WTC11 (cell line): Measurements from ENCODE around the gene COL27A1. TPM values are rescaled to one million over a fixed set of nuclear protein-coding genes. Genes with fewer than 3 reads are reported as not detected.

Experiments used
- ATAC-seq: fragments of 200-7000 bp; cut with Tn5 transposase; 2 replicates; pipeline ENCODE4 v1.10.0; 2021; ENCODE audit warnings: mild to moderate bottlenecking, moderate library complexity
- CTCF ChIA-PET: fragments of 300-600 bp; sonication (Branson Sonifier 250); formaldehyde crosslinking; loops from one replicate; lab custom pipeline; 2021; ENCODE audit warnings: antibody characterized with exemption; lab: Charles Lee
- POLR2A ChIA-PET: fragments of 350-600 bp; sonication (Branson Sonifier 250); formaldehyde crosslinking; loops from one replicate; lab custom pipeline; 2021; ENCODE audit warnings: antibody characterized with exemption; lab: Charles Lee
- DNase-seq: peaks from one replicate; pipeline ENCODE4 v3.0.0; 2021; ENCODE audit warnings: low spot score
- H3K27ac Mint-ChIP-seq: 2 replicates; pipeline ENCODE4 v1.8.0; 2021; ENCODE audit warnings: mixed read lengths
- H3K27me3 Mint-ChIP-seq: 2 replicates; pipeline ENCODE4 v1.8.0; 2021; ENCODE audit warnings: low read depth, mild to moderate bottlenecking, moderate library complexity, mixed read lengths
- H3K36me3 Mint-ChIP-seq: 2 replicates; pipeline ENCODE4 v1.8.0; 2021; ENCODE audit warnings: mixed read lengths
- H3K4me1 Mint-ChIP-seq: 2 replicates; pipeline ENCODE4 v1.8.0; 2022; ENCODE audit warnings: mixed read lengths
- H3K4me3 Mint-ChIP-seq: 2 replicates; pipeline ENCODE4 v1.8.0; 2021; ENCODE audit warnings: mild to moderate bottlenecking, moderate library complexity, mixed read lengths
- H3K9me3 Mint-ChIP-seq: 2 replicates; pipeline ENCODE4 v1.8.0; 2021; ENCODE audit warnings: mixed read lengths
- CREB1 ChIP-seq: sonication (generic); formaldehyde crosslinking; IDR thresholded peaks from 2 replicates; pipeline ENCODE4 v1.8.0; 2023; ENCODE audit warnings: mild to moderate bottlenecking, missing genetic modification reagents
- ESRRA ChIP-seq: sonication (generic); formaldehyde crosslinking; IDR thresholded peaks from 2 replicates; pipeline ENCODE4 v1.8.1; 2022; ENCODE audit warnings: mild to moderate bottlenecking, missing genetic modification reagents, borderline replicate concordance
- ETV6 ChIP-seq: sonication (generic); formaldehyde crosslinking; IDR thresholded peaks from 2 replicates; pipeline ENCODE4 v1.8.1; 2022; ENCODE audit warnings: mild to moderate bottlenecking, missing genetic modification reagents
- IRF2 ChIP-seq: sonication (generic); formaldehyde crosslinking; IDR thresholded peaks from 2 replicates; pipeline ENCODE4 v1.8.0; 2022; ENCODE audit warnings: low read depth, missing genetic modification reagents, borderline replicate concordance
- KAT7 ChIP-seq: sonication (generic); formaldehyde crosslinking; IDR thresholded peaks from 2 replicates; pipeline ENCODE4 v1.8.1; 2023; ENCODE audit warnings: missing genetic modification reagents, mild to moderate bottlenecking, borderline replicate concordance
- MXD4 ChIP-seq: fragments of 250-450 bp; sonication (Bioruptor Pico); IDR thresholded peaks from 2 replicates; pipeline ENCODE4 v1.8.0; 2021; ENCODE audit warnings: mild to moderate bottlenecking, moderate library complexity, borderline replicate concordance
- PRRX2 ChIP-seq: fragments of 250-450 bp; sonication (Bioruptor Pico); IDR thresholded peaks from 2 replicates; pipeline ENCODE4 v1.8.0; 2021; ENCODE audit warnings: mild to moderate bottlenecking
- RELA ChIP-seq: sonication (generic); formaldehyde crosslinking; IDR thresholded peaks from 2 replicates; pipeline ENCODE4 v1.8.1; 2022; ENCODE audit warnings: missing genetic modification reagents, mild to moderate bottlenecking, borderline replicate concordance
- SMAD3 ChIP-seq: sonication (generic); formaldehyde crosslinking; IDR thresholded peaks from 2 replicates; pipeline ENCODE4 v1.8.0; 2022; ENCODE audit warnings: missing genetic modification reagents, mild to moderate bottlenecking, borderline replicate concordance
- SOX15 ChIP-seq: fragments of 250-450 bp; sonication (Bioruptor Pico); IDR thresholded peaks from 2 replicates; pipeline ENCODE4 v1.9.0; 2021; ENCODE audit warnings: mild to moderate bottlenecking
- TEAD4 ChIP-seq: sonication (generic); formaldehyde crosslinking; IDR thresholded peaks from 2 replicates; pipeline ENCODE4 v1.8.0; 2022; ENCODE audit warnings: mild to moderate bottlenecking, missing genetic modification reagents
- ZNF121 ChIP-seq: sonication (generic); formaldehyde crosslinking; IDR thresholded peaks from 2 replicates; pipeline ENCODE4 v1.8.0; 2023; ENCODE audit warnings: missing genetic modification reagents
- ZNF138 ChIP-seq: sonication (generic); formaldehyde crosslinking; conservative IDR thresholded peaks from 2 replicates; pipeline ENCODE4 v1.8.1; 2022; ENCODE audit warnings: mild to moderate bottlenecking, moderate library complexity, missing genetic modification reagents
- ZNF219 ChIP-seq: sonication (generic); formaldehyde crosslinking; IDR thresholded peaks from 2 replicates; pipeline ENCODE4 v1.8.0; 2023; ENCODE audit warnings: missing genetic modification reagents, mild to moderate bottlenecking, borderline replicate concordance
- ZNF317 ChIP-seq: sonication (generic); formaldehyde crosslinking; IDR thresholded peaks from 2 replicates; pipeline ENCODE4 v1.8.1; 2023; ENCODE audit warnings: low read depth, mild to moderate bottlenecking, moderate library complexity, missing genetic modification reagents, borderline replicate concordance
- ZNF396 ChIP-seq: fragments of 250-450 bp; sonication (Bioruptor Pico); IDR thresholded peaks from 2 replicates; pipeline ENCODE4 v1.8.0; 2021; ENCODE audit warnings: mild to moderate bottlenecking, moderate library complexity, borderline replicate concordance
- total RNA-seq: library from RNA; stranded (reverse); gene quantifications from 3 replicates; pipeline ENCODE4 v1.2.3, GENCODE V29; 2021
- TF ChIP-seq, protein P1 (sequence below): fragments of 250-450 bp; sonication (Bioruptor Pico); IDR thresholded peaks from 2 replicates; pipeline ENCODE4 v1.9.0; 2021; ENCODE audit warnings: mild to moderate bottlenecking
- TF ChIP-seq, protein P2 (sequence below): sonication (generic); formaldehyde crosslinking; IDR thresholded peaks from 2 replicates; pipeline ENCODE4 v1.8.0; 2022; ENCODE audit warnings: mild to moderate bottlenecking, missing genetic modification reagents
- TF ChIP-seq, protein P3 (sequence below): sonication (generic); formaldehyde crosslinking; IDR thresholded peaks from 2 replicates; pipeline ENCODE4 v1.8.0; 2023; ENCODE audit warnings: missing genetic modification reagents, mild to moderate bottlenecking, borderline replicate concordance
- TF ChIP-seq, protein P4 (sequence below): fragments of 250-450 bp; sonication (Bioruptor Pico); IDR thresholded peaks from 2 replicates; pipeline ENCODE4 v1.9.0; 2021; ENCODE audit warnings: moderate library complexity, mild to moderate bottlenecking, inconsistent platforms, borderline replicate concordance
- TF ChIP-seq, protein P5 (sequence below): sonication (generic); formaldehyde crosslinking; IDR thresholded peaks from 2 replicates; pipeline ENCODE4 v1.8.1; 2022; ENCODE audit warnings: mild to moderate bottlenecking, missing genetic modification reagents, moderate library complexity, borderline replicate concordance

Gene COL27A1
- total RNA-seq, 1 experiment from 2014 or later = 47.5 TPM

DNA sequence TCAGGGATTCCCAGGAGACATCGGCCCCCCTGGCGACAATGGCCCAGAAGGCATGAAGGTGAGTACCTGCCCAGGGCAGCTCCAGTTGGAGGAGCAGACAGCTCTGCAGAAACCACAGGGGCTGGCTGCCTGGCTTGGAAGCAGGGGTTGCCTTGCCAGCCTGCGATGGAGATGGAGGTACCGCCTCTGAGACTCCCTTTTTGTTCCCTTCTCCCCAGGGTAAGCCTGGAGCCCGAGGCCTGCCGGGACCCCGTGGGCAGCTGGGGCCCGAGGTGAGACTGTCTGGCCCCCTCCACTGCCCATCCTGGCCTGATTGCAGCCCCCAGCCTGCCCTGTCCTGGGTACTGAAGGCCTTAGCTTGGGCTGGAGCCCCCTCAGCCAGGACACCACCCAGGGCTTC is 84.9 kb downstream of the COL27A1 start:
- H3K36me3 Mint-ChIP-seq = peaks cover 8% of the 10 kb centered on the region
- no peak for ATAC-seq
- H3K4me3 Mint-ChIP-seq = no peak overlapping the region
- TF ChIP-seq, protein P1, sequence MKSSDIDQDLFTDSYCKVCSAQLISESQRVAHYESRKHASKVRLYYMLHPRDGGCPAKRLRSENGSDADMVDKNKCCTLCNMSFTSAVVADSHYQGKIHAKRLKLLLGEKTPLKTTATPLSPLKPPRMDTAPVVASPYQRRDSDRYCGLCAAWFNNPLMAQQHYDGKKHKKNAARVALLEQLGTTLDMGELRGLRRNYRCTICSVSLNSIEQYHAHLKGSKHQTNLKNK = no peak
- TF ChIP-seq ETV6 (CRISPR knock-in tag) (no peak), ZNF121 (CRISPR knock-in tag) (no peak), TEAD4 (CRISPR knock-in tag) (no peak), PRRX2 (CRISPR knock-in tag) (no peak), ESRRA (no peak), SMAD3 (no peak), ZNF396 (CRISPR knock-in tag) (no peak), ZNF317 (CRISPR knock-in tag) (no peak), RELA (CRISPR knock-in tag) (no peak)
- TF ChIP-seq, protein P2, sequence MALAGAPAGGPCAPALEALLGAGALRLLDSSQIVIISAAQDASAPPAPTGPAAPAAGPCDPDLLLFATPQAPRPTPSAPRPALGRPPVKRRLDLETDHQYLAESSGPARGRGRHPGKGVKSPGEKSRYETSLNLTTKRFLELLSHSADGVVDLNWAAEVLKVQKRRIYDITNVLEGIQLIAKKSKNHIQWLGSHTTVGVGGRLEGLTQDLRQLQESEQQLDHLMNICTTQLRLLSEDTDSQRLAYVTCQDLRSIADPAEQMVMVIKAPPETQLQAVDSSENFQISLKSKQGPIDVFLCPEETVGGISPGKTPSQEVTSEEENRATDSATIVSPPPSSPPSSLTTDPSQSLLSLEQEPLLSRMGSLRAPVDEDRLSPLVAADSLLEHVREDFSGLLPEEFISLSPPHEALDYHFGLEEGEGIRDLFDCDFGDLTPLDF (CRISPR knock-in tag) = no peak
- TF ChIP-seq, protein P3, sequence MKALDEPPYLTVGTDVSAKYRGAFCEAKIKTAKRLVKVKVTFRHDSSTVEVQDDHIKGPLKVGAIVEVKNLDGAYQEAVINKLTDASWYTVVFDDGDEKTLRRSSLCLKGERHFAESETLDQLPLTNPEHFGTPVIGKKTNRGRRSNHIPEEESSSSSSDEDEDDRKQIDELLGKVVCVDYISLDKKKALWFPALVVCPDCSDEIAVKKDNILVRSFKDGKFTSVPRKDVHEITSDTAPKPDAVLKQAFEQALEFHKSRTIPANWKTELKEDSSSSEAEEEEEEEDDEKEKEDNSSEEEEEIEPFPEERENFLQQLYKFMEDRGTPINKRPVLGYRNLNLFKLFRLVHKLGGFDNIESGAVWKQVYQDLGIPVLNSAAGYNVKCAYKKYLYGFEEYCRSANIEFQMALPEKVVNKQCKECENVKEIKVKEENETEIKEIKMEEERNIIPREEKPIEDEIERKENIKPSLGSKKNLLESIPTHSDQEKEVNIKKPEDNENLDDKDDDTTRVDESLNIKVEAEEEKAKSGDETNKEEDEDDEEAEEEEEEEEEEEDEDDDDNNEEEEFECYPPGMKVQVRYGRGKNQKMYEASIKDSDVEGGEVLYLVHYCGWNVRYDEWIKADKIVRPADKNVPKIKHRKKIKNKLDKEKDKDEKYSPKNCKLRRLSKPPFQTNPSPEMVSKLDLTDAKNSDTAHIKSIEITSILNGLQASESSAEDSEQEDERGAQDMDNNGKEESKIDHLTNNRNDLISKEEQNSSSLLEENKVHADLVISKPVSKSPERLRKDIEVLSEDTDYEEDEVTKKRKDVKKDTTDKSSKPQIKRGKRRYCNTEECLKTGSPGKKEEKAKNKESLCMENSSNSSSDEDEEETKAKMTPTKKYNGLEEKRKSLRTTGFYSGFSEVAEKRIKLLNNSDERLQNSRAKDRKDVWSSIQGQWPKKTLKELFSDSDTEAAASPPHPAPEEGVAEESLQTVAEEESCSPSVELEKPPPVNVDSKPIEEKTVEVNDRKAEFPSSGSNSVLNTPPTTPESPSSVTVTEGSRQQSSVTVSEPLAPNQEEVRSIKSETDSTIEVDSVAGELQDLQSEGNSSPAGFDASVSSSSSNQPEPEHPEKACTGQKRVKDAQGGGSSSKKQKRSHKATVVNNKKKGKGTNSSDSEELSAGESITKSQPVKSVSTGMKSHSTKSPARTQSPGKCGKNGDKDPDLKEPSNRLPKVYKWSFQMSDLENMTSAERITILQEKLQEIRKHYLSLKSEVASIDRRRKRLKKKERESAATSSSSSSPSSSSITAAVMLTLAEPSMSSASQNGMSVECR (CRISPR knock-in tag) = no peak
- TF ChIP-seq, protein P4, sequence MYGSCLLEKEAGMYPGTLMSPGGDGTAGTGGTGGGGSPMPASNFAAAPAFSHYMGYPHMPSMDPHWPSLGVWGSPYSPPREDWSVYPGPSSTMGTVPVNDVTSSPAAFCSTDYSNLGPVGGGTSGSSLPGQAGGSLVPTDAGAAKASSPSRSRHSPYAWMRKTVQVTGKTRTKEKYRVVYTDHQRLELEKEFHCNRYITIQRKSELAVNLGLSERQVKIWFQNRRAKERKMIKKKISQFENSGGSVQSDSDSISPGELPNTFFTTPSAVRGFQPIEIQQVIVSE (CRISPR knock-in tag) = no peak
- H3K9me3 Mint-ChIP-seq = no peaks in the 10 kb centered on the region
- H3K4me1 Mint-ChIP-seq = no peaks in the 10 kb centered on the region
- H3K27me3 Mint-ChIP-seq = no peaks in the 10 kb centered on the region
- H3K27ac Mint-ChIP-seq = no peak overlapping the region
- ChIA-PET CTCF (interaction anchor here (1.5 to 1.7 kb wide), 2 partner anchors 51 to 132 kb away, joined by 5 to 23 read pairs; no protein-coding TSS in a partner anchor), POLR2A (no interaction called here)
- no peak for DNase-seq

DNA sequence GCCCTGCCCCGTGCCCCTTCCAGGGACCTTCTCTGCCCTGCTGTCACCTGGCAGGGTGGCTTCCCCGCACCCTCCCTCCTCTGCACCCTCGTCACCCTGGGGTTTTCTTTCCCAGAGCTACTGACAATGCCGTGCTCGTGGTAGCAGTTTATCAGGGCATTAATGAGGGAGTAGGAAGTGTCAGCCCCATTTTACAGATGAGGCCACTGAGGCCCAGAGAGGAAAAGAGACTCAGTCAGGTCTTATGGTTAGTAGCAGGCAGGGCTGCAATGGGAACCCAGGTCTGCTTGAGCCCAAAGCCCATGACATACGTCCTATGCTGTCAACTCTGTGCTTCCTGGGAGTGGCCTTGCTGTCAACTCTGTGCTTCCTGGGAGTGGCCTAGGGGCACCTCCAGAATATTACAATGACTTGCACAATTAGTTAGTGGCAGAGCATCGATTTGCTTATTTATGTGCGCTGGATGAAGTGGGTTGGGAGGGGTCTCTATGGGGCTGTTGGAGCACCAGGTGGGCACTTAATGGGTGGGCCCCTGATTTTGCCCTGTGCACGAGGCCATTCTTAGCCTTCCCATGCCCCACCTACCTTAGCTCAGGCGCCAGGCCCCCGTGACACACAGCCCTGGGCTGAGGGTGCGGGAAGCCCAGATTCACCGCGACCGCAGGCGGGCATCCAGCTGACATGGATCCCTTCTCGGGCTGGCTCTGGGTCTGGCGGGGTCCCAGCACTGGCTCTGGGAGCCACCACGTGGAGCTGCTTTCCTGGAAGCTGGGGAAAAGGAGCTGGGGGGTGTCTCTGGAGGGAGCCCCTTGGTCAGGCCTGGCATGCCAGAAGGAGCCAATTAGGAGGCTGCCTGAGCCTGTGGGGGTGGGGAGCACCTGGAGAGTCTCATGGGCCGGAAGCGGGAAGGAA is 85.6 kb downstream of the COL27A1 start:
- ATAC-seq (no peak; the same call in 1 of the 2 replicates), DNase-seq (no peak)
- no peaks in the 10 kb centered on the region for H3K27me3 Mint-ChIP-seq
- peaks cover 8% of the 10 kb centered on the region for H3K36me3 Mint-ChIP-seq
- H3K4me1 Mint-ChIP-seq = no peaks in the 10 kb centered on the region; the same call in 1 of the 2 replicates
- ChIA-PET CTCF (interaction anchor here (1.1 to 1.5 kb wide), 3 partner anchors 133 to 158 kb away, joined by 3 to 5 read pairs (median 4); no protein-coding TSS in a partner anchor), POLR2A (no interaction called here)
- H3K4me3 Mint-ChIP-seq = no peak overlapping the region
- H3K9me3 Mint-ChIP-seq = no peaks in the 10 kb centered on the region
- no peak overlapping the region for H3K27ac Mint-ChIP-seq
- TF ChIP-seq KAT7 (CRISPR knock-in tag) (no peak), ZNF138 (CRISPR knock-in tag) (no peak), ZNF219 (no peak), CREB1 (CRISPR knock-in tag) (no peak), ZNF317 (CRISPR knock-in tag) (no peak), IRF2 (no peak), MXD4 (CRISPR knock-in tag) (no peak), ZNF121 (CRISPR knock-in tag) (no peak), SOX15 (CRISPR knock-in tag) (no peak)
- TF ChIP-seq, protein P5, sequence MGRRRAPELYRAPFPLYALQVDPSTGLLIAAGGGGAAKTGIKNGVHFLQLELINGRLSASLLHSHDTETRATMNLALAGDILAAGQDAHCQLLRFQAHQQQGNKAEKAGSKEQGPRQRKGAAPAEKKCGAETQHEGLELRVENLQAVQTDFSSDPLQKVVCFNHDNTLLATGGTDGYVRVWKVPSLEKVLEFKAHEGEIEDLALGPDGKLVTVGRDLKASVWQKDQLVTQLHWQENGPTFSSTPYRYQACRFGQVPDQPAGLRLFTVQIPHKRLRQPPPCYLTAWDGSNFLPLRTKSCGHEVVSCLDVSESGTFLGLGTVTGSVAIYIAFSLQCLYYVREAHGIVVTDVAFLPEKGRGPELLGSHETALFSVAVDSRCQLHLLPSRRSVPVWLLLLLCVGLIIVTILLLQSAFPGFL (CRISPR knock-in tag) = no peak
- TF ChIP-seq, protein P3 (CRISPR knock-in tag) = no peak
